Activated CD4-positive, alpha-beta T cell treated with anti-CD3 and anti-CD28 coated beads, Interleukin-10, Interleukin-2, amounts not matched to agents 100 ng/mL and 50 ng/mL, durations not matched to agents 16 hours and 8 hours (primary cell): ENCODE measurements around the gene PMIS2.
"Not testable (repeated sequence)": the region's sequence is repeated elsewhere in the genome, so short reads cannot be mapped to it uniquely, and the experiment has no call there.

Experiments
- DNase-seq: peaks from one replicate; pipeline ENCODE4 v3.0.0-alpha.2; 2020

The PMIS2 gene

DNA sequence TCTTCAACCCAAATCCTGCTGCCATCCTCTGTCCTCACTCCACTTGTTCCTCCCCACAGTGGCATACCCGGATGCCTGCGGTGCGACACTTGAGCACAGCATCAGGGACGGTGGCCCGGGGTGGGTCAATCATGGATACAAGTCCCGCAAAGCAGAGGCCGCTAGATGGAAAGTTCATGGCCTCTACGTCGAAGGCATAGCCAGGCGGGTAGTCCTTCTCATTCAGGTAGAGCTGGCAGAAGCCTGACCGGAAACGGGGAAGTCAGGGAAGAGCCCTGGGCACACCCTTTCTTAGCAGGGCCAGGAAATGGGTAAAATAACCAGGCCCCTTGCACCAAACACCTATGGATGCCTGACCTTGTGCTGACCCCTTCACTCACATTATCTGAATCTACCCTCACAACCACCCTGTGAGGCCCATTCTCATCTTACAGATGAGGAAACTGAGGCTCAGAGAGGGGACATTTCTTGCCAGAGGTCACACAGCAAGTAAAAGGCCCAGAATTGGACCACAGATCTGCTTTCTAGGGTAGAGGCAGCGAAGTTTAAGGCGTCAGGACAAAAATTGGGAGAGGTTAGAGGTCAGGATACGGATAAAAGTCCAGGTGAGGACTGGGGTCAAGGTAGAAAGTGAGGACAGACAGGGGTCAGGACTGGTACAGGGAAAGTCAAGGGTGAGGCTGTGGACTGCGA lies 29.0 kb upstream of the PMIS2 start:
- DNase-seq = no peak

DNA sequence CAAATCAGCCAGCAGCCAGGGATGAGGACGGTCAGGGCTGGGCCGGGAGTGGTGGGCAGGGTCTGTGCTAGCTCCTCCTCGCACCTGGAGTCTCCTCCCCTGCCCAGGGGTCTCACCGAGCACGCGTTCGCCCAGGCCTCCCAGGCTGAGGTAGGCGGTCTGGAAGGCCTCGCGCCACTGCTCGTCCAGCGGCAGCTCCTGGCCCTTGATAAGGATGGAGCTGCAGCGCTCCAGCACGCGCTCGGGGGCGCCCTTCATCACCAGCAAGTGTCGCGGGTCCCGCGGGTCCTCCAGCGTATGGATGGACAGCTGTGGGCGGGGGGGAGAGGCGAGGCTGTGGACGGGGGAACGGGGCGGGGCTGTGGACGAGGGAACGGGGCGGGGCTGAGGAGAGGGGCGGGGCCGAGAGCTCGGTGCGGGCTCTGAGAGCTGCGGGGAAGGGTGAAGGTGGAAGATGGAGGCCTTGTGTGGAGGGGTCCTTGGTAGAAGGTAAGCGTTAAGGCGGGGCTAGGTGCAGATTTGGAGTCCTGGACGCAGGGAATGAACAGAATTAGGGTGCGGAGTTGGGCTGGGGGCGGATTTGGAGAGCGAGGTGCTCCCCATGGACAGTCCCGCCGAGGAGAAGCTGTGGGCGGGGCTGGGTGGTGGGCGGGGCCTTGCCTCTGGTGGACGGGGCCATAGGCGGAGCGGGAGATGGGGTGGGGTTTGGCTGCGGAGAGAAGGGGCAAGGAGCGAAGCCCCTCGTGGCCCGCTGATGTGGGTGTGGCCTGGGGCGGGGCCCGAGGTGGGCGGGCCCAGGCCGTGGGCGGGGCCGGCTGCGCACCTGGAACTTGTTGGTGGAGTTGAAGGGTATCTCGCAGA lies 28.2 kb upstream of the PMIS2 start:
- peak; percentile 44 for DNase-seq

DNA sequence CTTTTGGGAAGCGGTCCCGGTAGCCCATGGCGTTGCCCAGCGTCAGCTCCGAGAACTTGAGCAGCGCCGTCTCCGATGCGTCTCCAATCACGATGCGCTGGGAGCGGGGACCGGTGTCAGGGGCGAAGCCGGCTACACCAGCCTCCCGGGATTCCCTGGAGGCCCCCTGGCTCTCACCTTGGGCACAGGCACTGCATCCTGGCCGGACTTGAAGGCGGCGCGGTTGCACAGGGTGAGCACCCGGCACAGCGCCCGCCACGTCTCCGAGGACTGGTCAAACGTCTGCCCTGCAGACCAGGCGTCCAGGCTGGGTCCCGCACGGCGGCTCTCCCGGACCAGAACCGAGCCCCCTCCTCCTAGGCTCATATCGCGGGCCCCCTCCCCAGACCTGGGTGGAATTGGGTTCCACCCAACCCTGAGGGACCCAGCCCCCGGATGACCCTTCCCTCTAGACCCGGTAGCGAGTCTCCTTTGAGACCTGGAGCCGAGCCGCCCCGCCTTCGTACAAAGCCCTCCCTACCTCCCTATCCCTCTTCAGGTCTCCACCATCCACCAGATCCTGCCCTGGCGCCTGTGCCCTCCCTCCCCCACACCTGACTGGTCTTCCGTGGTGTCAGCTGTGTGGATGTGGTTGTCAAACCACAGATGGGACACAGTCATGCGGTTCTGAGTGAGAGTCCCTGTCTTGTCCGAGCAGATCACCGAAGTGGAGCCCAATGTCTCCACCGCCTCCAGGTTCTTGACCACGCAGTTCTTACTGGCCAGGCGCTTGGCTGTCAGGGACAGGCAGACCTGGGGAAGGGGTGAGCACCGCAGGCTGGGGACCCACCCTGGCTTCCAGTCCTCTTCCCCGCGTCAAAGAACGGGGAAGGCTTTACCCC lies 27.3 kb upstream of the PMIS2 start:
- no peak for DNase-seq

DNA sequence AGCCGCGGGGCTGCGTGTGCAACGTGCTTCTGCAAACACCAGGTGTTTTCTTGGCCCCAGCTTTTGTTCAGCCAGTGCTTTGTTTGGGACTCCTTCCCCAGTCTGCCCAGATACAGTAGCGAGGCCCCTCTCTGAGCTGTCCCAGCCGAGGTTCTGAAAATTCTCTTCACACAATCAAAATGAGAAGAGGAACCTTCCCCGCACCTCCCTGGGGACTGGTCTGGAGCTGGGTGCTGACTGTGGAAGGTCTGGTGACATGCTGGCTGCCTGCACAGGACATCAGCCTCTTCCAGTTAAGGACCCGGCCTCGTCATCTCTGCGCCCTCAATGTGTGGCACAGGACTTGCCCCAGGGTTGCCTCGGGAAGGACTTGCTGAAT lies 26.7 kb upstream of the PMIS2 start:
- no peak for DNase-seq

DNA sequence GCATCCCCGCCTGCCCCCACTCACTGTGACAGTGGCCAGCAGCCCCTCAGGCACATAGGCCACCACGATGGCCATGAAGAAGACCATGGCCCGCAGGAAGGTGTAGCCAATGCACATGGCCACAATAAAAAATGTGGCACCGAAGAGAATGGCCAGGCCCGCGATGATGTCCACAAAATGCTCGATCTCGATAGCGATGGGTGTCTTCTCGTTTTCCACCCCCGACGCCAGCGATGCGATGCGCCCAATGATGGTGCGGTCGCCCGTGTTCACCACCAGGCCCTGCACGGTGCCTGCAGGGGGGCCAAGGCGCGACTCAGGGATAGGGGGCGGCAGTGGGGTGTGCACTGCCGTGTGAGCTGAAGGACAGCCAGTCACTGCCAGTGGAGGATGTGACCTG lies 26.2 kb upstream of the PMIS2 start:
- no peak for DNase-seq

DNA sequence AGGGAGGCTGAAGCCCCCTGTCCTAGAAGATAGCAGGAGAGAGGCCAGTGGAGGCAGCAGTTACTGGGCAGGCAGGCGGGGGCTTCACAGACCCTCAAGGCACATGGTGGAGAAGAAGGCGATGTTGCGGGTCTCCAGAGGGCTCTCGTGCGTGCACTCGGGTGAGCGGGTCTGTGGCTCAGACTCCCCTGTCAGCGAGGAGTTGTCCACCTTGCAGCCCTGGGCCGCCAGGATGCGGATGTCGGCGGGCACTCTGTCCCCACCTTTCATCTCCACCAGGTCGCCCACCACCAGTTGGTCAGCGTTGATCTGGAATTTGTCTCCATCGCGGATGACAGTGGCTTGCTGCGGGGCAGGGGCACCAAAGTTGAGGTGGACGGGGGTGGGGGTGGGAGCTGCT lies 25.7 kb upstream of the PMIS2 start:
- no peak for DNase-seq

DNA sequence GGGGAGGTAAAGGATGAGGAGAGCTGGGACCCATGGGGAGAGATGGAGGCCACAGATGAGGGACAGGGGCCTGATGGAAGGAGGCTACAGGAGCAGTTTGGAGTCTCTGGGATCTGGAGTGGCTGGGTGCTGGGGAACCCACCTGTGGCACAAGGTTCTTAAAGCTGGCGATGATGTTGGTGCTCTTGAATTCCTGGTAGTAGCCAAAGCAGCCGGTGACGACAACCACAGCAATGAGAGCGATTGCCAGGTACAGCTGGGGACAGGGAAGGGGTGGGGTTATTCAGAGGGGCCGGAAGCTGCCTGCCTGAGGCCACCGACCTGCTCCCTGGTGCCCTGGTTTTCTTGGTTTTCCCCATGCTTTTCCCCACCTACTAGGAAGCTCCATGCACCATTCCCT lies 25.3 kb upstream of the PMIS2 start:
- DNase-seq = no peak

DNA sequence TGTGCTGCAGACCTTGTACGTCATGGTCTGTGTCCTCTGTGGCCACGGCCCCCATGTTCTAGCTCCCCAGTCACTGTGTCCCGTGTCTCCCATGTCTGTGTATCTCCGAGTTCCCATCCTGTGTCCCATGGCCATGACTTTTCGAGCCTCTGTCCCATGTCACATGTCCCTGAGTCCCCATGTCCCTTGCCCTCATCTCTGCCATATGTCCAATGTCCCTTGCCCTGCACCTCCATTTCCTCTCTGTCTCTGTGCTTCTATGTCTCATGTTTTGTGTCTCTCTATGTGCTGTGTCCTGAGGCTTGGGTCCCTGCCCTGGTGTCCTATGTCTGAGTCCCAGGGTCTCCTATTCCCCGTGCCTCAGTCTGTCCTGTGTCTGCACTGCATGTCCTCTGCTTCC lies 24.5 kb upstream of the PMIS2 start:
- DNase-seq = no peak

DNA sequence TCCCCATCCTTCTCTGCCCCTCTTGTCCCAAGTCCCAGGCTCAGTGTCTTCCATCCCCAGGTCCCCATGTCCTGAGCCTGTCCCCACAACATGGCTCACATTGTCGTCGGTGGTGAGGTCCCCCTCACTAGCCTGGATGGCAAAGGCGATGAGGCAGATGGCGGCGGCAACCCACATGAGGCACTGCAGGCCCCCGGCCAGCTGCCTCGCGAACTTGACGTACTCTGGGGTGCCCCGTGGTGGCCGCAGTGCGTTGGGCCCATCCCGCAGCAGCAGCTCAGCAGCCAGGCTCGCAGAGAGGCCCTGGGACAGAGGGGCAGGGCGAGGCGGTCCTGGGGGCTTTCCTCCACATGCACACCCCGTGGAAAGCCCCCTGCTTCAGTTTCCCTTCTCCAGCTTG lies 23.6 kb upstream of the PMIS2 start:
- no peak for DNase-seq

DNA sequence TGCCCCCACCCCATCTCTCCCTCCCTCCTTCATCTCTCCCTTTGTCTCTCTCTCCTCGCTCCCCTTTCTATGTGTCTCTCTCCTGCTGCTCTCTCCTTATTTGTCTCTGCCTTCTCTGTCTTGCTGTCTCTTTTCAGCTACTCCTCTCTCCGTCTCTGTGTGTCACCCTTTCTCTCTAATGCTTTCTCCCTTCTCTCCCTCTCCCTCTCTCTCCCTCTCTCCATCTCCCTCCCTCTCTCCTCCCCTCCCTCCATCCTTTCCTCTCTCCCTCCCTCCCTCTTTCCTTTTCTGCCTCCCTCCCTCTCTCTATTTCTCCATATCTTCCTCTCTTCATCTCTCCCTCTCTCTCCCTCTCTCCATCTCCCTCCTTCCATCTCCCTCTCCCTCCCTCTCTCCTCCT lies 23.2 kb upstream of the PMIS2 start:
- no peak for DNase-seq

DNA sequence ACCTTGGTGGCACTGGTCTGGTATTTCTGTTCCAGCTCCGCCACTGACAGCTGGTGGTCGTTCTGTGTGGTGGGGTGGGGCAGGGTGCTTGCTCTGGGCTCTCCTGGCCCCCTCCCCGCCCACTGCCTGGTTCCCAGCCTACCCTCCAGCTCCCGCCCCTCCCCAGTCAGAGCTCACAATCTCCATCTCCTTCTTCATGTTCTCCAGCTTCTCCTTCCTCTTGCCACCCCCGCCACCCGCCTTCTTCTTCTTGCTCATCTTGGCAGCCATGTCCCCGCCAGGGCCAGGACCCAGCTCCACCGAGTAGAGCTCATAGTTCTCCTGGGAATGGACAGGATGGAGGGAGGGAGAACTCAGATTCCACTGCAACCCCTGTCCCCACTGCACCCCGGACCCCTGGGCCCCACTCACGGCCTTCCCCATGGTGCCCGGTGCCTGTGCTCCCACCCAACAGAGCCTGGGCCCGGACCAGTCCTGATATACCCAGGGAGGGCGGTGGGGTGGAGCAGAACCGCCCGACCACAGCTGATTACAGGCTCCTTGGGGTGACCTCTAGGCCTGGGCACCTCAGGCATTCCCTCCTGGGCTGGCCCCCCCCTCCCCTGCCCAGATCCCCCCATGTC lies 22.7 kb upstream of the PMIS2 start, which contains the start of gene ATP4A:
TSS of gene ATP4A (minus strand) at position 452 of the 623 bp plus-strand sequence. CDS start at position 423, 29 bp downstream.
- DNase-seq = no peak

DNA sequence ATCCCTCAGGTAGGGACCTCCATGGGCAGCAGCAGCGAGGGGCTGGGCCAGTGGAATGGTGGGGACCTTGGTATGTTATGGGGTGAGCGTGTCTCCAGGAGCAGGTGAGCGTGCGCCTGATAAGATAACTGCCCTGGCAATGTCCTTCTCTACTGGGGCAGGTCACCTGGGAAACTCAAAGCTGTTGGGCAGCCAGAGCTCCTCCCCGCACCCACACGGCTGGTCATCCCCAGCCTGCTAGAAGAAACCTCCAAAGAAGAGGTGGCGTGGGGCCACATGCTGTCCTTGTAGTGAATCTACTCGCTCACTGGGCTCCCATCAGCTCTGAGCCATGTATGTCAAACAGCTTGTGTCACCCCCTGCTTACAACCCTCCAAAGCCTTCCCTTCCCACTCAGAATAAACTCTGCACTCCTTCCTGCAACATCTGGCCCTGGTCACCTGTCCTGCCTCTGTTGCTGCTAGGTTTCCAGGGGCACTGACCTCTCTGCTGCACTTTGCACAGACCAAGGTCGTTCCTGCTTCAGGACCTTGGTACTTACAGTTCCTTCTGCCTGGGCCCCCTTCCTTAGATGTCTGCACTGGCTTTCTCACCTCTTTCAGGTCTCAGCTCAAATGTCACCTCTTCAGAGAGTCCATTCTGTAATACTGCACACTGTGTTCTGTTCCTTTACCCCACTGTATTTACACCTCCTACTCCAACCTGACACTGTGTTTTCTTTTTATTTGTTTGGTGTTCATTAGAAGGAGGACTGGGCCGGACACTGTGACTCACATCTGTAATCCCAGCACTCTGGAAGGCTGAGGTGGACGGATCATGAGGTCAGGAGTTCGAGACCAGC lies 20.7 kb upstream of the PMIS2 start:
- DNase-seq = no peak

DNA sequence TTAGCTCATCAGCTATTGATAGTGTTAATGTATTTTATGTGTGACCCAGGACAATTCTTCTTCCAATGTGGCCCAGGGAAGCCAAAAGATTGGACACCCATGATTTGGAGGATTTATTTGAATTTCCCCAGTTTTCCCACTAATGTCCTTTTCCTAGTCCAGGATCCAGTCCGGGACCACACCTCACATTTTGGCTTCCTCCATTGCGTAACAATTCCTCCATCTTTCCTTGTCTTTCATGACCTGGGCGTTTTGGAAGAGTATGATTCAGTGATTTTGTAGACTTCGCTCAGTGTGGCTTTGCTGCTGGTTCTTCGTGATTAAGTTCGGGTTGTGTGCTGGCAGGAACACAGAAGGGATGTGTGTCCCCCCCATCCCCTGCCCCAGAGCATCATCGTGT lies 19.2 kb upstream of the PMIS2 start:
- no peak for DNase-seq

DNA sequence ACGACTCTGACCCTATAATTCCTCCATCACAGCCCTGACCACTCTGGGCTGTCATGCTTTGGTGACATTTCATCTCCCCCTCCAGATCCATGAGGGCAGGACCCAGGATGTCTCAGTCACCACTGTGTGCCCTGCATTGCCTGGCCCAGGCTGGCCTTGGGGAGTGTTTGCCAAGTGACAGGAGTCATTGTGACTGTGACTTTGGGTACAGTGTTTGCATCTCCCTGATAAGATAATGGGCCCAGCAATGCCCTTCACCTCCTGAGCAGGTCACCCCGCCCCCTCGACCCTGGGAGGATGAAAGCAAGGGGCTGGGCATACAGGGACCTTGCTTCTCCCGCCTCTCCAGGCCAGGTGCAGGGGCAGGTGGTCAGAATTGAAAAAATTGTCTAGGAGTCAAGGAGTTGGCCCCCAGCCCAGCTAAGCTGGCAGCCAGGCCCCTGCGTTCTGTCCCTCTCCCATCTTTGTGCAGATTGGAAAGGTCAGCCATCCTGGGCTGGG lies 16.6 kb upstream of the PMIS2 start:
- DNase-seq = no peak

DNA sequence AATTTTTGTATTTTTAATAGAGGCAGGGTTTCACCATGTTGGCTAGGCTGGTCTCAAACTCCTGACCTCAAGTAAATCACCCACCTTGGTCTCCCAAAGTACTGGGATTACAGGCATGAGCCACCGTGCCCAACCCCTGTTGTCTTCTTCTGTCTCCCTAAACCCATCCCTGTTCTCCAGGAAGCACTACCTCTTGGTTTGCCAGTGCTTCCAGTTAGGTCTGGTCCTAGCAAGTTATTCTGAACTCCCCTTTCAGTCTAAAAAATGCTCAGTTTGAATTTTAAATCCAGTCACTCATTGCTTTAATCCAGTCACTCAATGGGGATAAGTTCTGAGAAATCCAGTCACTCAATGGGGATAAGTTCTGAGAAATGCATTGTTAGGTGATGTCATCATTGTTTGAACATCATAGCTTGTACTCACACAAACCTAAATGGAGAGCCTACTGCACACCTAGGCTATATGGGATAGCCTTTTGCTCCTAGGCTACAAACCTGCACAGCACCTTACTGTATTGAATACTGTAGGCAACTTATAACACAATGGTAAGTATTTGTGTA lies 14.5 kb upstream of the PMIS2 start:
- no peak for DNase-seq

DNA sequence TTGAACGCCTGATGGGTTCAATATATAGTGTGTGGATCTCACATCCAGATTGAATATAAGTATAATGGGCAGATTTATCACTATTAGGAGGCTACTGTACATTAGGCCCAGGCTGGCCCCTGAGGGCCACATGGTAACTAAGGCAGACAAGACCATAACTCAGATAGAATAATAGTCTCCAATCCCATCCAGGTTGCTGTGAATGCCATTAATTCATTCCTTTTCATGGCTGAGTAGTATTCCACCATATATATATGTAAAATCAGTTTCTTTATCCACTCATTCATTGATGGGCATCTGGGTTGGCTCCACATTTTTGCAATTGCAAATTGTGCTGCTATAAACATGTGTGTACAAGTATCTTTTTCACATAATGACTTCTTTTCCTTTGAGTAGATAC lies 8.1 kb upstream of the PMIS2 start:
- no peak for DNase-seq

DNA sequence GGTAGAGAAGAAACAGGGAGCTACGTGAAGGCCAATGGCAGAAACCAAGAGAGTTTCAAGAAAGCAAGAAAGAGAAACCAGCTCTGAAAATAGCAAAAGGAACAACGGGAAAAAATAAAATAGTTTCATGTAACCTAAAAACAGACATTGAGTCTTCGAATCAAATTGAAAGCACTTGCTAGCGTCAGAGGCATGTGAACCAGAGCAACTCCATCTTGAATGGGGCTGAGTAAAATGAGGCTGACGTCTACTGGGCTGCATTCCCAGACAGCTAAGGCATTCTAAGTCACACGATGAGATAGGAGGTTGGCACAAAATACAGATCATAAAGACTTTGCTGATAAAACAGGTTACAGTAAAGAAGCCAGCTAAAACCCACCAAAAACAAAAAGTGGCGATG lies 7.3 kb upstream of the PMIS2 start:
- no peak for DNase-seq

DNA sequence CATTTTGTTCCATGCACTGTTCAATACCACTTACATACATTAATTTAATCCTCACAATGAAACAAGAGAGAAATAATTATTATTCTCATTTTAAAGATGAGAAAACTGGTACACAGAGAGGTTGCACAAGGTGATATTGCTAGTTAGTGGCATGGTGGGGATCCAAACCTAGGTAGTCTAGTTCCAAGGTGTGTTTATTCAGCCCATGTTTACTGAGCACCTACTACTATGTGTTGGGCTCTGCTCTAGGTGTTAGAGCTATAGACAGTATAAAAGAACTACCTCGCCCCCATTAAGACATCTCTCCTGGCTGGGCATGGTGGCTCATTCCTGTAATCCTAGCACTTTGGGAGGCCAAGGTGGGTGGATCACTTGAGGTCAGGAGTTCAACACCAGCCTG lies 3.2 kb upstream of the PMIS2 start:
- no peak for DNase-seq

DNA sequence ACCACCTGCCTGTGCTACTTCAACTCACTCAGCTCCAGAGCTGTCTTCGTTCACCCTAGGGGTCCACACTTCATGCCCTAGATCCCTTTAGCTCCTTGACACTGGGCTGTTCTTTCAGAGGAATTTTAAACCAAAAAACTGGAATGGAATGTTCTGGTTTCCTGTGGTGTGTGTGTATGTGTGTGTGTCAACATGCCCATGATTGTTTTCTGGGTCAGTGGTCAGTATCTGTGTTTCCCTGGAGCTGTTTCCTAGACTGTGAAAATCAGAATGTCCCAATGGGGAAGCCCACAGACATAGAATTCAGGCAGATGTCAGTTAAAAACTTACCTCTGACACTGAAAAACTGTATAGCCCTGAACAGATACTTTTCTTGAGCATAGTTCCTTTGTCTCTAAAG lies 1.3 kb downstream of the PMIS2 start:
- DNase-seq = no peak

DNA sequence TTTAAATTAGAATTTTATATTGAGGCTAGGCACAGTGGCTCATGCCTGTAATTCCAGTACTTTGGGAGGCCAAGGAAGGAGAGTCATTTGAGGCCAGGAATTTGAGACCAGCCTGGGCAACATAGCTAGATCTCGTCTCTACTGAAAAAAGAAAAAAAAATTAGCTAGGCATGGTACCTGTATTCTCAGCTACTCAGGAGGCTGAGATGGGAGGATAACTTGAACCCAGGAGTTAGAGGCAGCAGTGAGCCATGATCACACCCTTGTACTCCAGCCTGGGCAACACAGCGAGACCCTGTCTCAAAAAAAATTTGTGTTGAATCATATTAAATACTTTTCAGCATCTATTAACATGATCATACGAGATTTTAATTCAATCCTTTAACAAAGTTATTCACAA lies 4.9 kb downstream of the PMIS2 start:
- DNase-seq = no peak

DNA sequence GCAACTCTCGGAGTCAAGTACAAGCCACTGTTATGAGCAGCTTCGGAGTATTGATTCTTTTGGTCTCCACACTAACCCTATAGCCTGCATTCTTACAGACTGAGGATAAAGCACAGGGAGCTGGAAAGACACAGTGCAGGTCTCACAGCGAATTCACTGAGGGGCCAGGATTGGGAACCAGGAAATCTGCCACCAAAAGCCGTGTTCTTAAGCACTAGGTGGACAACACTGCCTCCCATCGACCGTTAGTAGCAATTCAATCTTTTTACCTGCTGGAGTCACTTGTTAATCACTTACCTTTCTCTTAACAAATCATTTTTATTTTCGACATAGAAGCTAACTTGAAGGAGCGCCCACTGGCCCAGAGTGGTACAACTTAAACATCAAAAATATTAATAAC lies 6.3 kb downstream of the PMIS2 start:
- DNase-seq = peak; percentile 41

DNA sequence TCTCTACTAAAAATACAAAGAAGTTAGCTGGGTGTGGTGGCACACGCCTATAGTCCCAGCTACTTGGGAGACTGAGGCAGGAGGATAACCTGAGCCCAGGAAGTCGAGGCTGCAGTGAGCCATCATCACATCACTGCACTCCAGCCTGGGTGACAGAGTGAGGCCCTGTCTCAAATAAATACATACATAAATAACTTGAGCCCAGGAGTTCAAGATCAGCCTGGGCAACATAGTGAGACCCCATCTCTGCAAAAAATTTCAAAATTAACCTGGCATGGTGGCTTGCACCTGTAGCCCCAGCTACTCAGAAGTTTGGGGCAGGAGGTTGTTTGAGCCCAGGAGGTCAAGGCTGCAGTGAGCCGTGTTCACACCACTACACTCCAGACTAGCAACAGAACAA lies 9.1 kb downstream of the PMIS2 start:
- DNase-seq = not testable (repeated sequence)
